Smooth muscle cell (in vitro differentiated cells): ENCODE data around the gene ERCC4. TPM values are rescaled to one million over a fixed set of nuclear protein-coding genes. Genes with fewer than 3 reads are reported as not detected.

ENCODE experiments used
- DNase-seq: peaks from one replicate; lab custom pipeline; 2025; ENCODE audit not compliant: unreplicated experiment; lab: John Stamatoyannopoulos, UW
- H2AFZ ChIP-seq: fragments of 200-600 bp; sonication (generic); 2 replicates; pipeline ENCODE4 v1.6.0; 2016; ENCODE audit warnings: antibody characterized with exemption, low read depth, mild to moderate bottlenecking
- H3F3A ChIP-seq: fragments of 200-600 bp; sonication (generic); 2 replicates; pipeline ENCODE4 v1.6.0; 2017; ENCODE audit warnings: antibody characterized with exemption, low read depth
- H3K27ac ChIP-seq: fragments of 200-600 bp; sonication (generic); 2 replicates; pipeline ENCODE4 v1.5.1; 2016; ENCODE audit warnings: low read depth, mild to moderate bottlenecking
- H3K27me3 ChIP-seq: fragments of 200-600 bp; sonication (generic); 2 replicates; pipeline ENCODE4 v1.6.1; 2016; ENCODE audit warnings: low read depth, mild to moderate bottlenecking
- H3K36me3 ChIP-seq: fragments of 200-600 bp; sonication (generic); 2 replicates; pipeline ENCODE4 v1.5.1; 2016; ENCODE audit warnings: low read depth
- H3K4me1 ChIP-seq: fragments of 200-600 bp; sonication (generic); 2 replicates; pipeline ENCODE4 v1.5.1; 2016; ENCODE audit warnings: low read depth
- H3K4me2 ChIP-seq: fragments of 200-600 bp; sonication (generic); 2 replicates; pipeline ENCODE4 v1.6.0; 2016; ENCODE audit warnings: mild to moderate bottlenecking
- H3K4me3 ChIP-seq: fragments of 200-600 bp; sonication (generic); 2 replicates; pipeline ENCODE4 v1.5.1; 2016; ENCODE audit warnings: mild to moderate bottlenecking
- H3K79me2 ChIP-seq: fragments of 200-600 bp; sonication (generic); 2 replicates; pipeline ENCODE4 v1.6.0; 2016; ENCODE audit warnings: low read depth, mild to moderate bottlenecking
- H3K9ac ChIP-seq: fragments of 200-600 bp; sonication (generic); 2 replicates; pipeline ENCODE4 v1.6.0; 2016; ENCODE audit warnings: low read depth
- H3K9me3 ChIP-seq: fragments of 200-600 bp; sonication (generic); replicated peaks from 2 replicates; pipeline ENCODE4 v1.5.1; 2016; ENCODE audit warnings: low read depth
- H4K20me1 ChIP-seq: fragments of 200-600 bp; sonication (generic); 2 replicates; pipeline ENCODE4 v1.6.0; 2016; ENCODE audit warnings: low read depth
- WGBS: methylation state at CpG from one replicate; pipeline ENCODE4 v1.1.7; 2016; ENCODE audit warnings: low lambda C conversion rate; 5-methylcytosine and 5-hydroxymethylcytosine counted together
- polyA plus RNA-seq: library from polyadenylated mRNA; unstranded; fragments of >200 nt; fragmentation: Nextera tagmentation; extraction: Ambion mirVana; gene quantifications from 2 replicates; pipeline ENCODE4 v1.2.1, GENCODE V29; 2016
- total RNA-seq: library from RNA; depleted of rRNA; stranded (reverse); fragments of >200 nt; gene quantifications from 2 replicates; pipeline ENCODE4 v1.2.3, GENCODE V29; 2014
- TF ChIP-seq, protein P1 (sequence below): fragments of 200-600 bp; sonication (generic); IDR thresholded peaks from 2 replicates; pipeline ENCODE4 v1.5.1; 2017; ENCODE audit warnings: borderline replicate concordance, mild to moderate bottlenecking, antibody characterized with exemption; ENCODE audit not compliant: insufficient read depth, poor library complexity, severe bottlenecking

The ERCC4 gene
- total and polyA plus RNA-seq, 2 experiments from 2014 or later: 10.3 to 17.4 TPM

DNA sequence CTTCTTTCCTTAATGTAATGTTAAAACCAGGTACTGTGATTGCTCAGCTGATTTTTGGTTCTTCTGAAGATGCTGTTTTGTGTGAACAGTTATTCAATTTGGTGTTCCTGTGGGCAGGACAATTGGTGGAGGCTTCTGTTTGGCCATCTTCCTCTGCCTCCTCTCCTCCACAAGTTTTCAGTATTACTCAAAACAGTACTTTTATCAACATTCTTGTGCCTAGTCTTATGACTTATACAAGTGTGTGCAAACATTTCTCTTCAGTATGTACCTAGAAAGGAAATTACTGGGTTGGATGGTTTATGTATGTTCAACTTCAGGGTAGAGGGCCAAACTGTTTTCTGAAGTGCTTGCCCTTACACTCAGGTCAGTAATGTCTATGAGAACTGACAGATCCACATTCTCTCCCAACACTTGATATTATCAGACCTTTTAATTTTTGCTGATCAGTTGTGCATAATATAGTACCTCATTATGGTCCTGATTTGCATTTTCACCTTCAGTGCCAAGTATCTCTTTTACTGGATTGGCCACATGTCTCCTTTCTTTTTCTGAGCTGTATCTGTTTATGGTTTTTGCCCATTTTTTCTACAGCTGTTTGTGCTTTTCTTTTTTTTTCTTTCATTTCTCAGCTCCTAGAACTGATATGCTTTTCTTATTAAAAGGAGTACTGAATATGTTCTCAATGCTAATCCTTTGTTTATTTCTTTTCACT is 50.9 kb downstream of the ERCC4 start:
- Histone ChIP-seq H3K4me1 (no peaks in the 10 kb centered on the region), H3K4me3 (no peak overlapping the region), H3F3A (peaks cover 6% of the 10 kb centered on the region), H3K9ac (no peak overlapping the region), H3K79me2 (no peaks in the 10 kb centered on the region), H2AFZ (no peak overlapping the region), H3K27ac (peak overlapping the region; percentile 100), H4K20me1 (no peaks in the 10 kb centered on the region), H3K4me2 (no peak overlapping the region), H3K27me3 (no peaks in the 10 kb centered on the region), H3K9me3 (no peaks in the 10 kb centered on the region), H3K36me3 (no peaks in the 10 kb centered on the region)
- TF ChIP-seq, protein P1, sequence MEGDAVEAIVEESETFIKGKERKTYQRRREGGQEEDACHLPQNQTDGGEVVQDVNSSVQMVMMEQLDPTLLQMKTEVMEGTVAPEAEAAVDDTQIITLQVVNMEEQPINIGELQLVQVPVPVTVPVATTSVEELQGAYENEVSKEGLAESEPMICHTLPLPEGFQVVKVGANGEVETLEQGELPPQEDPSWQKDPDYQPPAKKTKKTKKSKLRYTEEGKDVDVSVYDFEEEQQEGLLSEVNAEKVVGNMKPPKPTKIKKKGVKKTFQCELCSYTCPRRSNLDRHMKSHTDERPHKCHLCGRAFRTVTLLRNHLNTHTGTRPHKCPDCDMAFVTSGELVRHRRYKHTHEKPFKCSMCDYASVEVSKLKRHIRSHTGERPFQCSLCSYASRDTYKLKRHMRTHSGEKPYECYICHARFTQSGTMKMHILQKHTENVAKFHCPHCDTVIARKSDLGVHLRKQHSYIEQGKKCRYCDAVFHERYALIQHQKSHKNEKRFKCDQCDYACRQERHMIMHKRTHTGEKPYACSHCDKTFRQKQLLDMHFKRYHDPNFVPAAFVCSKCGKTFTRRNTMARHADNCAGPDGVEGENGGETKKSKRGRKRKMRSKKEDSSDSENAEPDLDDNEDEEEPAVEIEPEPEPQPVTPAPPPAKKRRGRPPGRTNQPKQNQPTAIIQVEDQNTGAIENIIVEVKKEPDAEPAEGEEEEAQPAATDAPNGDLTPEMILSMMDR: no peak
- DNase-seq: no peak

DNA sequence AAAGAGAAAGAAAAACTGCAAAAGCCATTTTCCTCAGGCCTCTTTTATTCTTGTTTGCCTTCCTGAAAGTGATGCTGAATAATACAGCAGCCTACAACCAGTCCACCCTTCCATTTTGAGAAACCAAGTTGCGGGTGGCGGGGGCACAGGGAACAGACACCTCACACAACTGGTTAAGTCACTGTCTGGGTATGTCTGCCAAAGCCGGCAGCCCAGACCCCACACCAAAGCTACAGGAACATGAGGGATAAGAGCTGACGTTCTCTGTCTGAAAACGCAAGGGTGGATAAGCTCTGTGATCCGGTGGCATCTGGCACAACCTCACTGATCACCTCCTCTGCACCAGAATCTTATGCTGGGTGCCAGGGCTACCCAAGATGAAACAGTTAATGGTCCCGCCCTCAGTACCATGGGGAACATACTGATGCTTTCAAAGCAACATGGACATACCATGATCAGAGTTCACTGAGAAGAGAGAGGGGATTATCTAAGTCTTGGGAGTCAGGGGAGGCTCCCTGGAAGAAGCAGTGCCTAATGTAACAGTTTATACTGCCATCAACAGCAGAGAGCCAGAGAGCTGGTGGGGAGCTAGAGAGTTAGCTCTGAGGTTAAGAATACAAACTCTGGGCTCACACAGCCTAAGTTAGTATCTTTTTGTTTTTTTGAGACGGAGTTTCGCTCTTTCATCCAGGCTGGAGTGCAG is 53.5 kb downstream of the ERCC4 start:
- TF ChIP-seq, protein P1: no peak
- no peak for DNase-seq
- Histone ChIP-seq H3K36me3 (no peaks in the 10 kb centered on the region), H3F3A (peaks cover 6% of the 10 kb centered on the region), H3K27ac (peak overlapping the region; percentile 100), H3K79me2 (no peaks in the 10 kb centered on the region), H3K4me3 (no peak overlapping the region), H3K9ac (peak overlapping the region; percentile 94), H4K20me1 (no peaks in the 10 kb centered on the region), H2AFZ (peak overlapping the region; percentile 0), H3K9me3 (no peaks in the 10 kb centered on the region), H3K4me1 (no peaks in the 10 kb centered on the region), H3K4me2 (peak overlapping the region; percentile 7), H3K27me3 (no peaks in the 10 kb centered on the region)
- WGBS: 39% methylated on average over 9 of the region's 9 CpGs

DNA sequence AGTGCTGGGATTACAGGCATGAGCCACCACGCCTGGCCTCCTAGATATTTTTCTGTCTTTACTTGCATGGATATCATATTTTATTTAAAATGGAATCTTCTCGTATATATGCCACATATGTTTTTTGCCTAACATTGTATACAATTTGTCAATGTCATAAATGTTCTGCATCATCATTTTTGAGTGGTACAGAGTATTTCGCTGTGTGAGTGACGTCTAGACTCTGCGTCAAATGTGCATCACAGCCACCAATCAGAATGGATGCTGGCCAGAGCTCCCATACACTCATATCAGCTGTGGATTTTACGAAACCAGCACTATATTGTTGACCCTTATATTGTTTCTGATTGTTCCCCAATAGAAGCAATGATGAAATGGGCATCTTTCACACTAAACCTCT is 57.2 kb downstream of the ERCC4 start:
- no peaks in the 10 kb centered on the region for H3K4me1 ChIP-seq
- H3F3A ChIP-seq: peaks cover 6% of the 10 kb centered on the region
- peaks cover 13% of the 10 kb centered on the region for H3K9me3 ChIP-seq
- H3K27ac ChIP-seq: no peak overlapping the region
- no peak overlapping the region for H3K4me2 ChIP-seq
- H4K20me1 ChIP-seq: no peaks in the 10 kb centered on the region
- TF ChIP-seq, protein P1: no peak
- no peak for DNase-seq
- WGBS: 98% methylated on average over 6 of the region's 6 CpGs
- no peak overlapping the region for H2AFZ ChIP-seq
- H3K9ac ChIP-seq: no peak overlapping the region
- H3K27me3 ChIP-seq: no peaks in the 10 kb centered on the region
- H3K36me3 ChIP-seq: no peaks in the 10 kb centered on the region
- H3K79me2 ChIP-seq: no peaks in the 10 kb centered on the region
- H3K4me3 ChIP-seq: no peak overlapping the region
